HG03196 (cell line): ENCODE results near the gene RAB10.
"Not testable (repeated sequence)": the region's sequence is repeated elsewhere in the genome, so short reads cannot be mapped to it uniquely, and the experiment has no call there.

Source experiments
- ATAC-seq: cut with Tn5 transposase; IDR thresholded peaks from one replicate; pipeline ENCODE4 v1.9.1; 2021; ENCODE audit not compliant: unreplicated experiment

The RAB10 gene

DNA sequence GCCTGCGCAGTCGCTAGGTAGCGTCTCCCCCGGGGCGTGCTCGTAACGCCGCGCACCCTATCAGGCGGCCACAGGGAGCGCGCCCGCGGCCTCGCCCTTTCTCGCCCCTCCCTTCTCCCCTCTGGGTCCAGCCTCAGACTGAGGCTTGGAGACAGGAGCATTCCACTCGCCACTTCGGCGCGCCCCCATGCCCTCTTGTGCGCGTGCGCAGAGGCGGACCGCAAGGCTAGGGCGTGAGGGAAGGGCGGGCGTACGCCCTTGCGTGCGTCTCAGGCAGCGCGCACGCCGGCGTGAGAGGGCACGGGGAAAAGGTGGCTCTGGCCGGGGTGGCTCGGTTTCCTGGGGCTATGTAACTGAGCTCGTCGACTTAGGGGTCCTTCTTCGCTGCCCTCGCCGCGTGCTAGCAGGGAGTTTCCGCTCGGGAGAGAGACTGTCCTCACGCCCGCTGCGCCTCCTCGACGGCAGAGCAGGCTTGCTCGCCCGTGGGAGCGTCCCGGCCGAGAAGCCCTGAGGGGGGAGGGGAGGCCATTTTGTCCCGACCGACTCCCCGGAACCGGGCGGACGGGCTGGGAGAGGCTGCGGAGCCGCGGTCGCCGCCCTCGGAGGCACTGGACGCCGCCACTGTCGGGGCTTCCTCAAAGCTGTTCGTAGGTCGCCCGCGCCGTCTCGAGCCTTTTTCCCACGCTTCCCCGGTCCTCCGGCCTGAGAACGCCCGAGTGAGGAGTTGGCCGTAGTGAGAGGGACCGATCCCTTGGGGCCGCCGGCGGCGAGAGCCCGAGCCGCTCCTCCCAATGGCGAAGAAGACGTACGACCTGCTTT, at the start of gene RAB10:
Gene RAB10, plus strand, starts transcription at position 267 of the 819 bp plus-strand sequence. Its CDS starts 525 bp downstream, at position 792.
- peak; percentile 86 for ATAC-seq

DNA sequence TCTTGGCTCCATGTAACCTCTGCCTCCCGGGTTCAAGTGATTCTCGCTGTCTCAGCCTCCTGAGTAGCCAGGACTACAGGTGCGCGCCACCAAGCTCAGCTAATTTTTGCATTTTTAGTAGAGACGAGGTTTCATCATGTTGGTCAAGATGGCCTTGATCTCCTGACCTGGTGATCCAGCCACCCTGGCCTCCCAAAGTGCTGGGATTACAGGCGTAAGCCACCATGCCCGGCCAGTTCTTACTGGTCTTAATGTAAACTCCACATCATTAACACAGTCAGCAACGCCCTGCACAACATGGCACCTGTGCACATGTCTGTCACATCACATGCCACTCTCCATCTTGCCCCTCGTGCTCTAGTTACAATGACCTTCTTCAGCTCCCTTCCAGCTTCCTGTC, 45.8 kb upstream of the RAB10 start:
- ATAC-seq = no peak

DNA sequence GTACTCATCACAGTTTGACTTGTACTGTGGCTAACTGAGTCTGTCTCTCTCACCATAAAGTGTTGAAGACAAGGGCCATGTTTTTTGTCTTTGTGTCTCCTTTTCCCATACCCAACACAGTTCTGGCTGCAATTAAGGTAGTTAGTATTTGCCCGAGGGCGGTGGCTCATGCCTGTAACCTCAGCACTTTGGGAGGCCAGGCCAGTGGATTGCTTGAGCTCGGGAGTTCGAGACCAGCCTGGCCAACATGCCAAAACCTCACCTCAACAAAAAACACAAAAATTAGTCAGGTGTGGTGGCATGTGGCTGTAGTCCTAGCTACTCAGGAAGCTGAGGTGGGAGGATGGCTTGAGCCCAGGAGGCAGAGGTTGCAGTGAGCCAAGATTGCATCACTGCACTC, 44.7 kb upstream of the RAB10 start:
- ATAC-seq = no peak

DNA sequence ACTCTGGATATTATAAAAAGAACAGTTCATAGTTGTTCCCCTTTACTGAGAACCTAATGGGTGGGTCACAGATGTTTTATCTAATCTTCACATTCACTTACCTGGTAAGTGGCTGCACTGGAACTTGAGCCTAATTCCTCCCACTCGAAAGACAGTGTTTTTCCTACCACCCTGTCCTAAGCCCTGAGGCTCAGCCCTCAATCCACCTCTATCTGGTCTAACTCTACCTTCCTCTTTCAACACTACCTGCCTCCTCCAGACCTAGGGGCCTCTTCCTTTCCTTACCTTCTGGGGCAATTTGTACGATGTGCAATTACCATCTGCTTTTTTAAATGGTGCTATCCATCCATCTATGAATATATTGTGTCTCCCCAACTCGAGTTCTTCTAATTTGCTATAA, 41.9 kb upstream of the RAB10 start:
- no peak for ATAC-seq

DNA sequence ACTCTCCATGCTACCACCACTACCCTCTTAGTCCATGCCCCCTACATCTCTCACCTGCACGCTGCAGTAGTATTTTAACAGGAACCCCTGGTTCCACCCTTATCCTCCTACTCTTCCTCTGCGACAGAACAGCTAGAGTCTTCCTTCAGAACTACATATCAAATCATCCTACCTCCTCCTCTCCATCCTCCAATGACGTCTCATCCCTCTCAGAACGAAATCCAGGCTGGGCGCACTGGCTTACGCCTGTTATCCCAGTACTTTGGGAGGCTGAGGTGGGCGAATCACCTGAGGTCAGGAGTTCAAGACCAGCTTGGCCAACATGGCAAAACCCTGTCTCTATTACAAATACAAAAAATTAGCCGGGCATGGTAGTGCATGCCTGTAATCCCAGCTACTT, 41.3 kb upstream of the RAB10 start:
- ATAC-seq = no peak

DNA sequence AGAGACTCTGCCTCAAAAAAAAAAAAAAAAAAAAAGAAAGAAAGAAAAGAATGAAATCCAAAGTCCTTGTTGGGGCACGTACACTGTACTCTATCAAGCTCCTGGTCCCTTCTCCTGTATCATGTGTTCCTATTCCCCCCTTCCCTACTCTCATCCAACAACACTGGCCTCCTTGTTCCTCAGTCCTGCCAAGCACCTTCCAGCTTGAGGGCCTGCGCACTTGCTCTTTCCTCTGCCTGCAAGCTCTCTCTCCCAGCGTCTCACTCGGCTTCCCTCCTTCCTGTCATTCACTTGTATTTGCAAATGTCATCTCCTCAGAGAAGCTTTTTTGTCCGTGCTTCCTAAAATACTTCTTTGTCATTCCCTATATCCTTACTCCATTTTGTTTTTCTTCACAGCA, 40.8 kb upstream of the RAB10 start:
- ATAC-seq = no peak

DNA sequence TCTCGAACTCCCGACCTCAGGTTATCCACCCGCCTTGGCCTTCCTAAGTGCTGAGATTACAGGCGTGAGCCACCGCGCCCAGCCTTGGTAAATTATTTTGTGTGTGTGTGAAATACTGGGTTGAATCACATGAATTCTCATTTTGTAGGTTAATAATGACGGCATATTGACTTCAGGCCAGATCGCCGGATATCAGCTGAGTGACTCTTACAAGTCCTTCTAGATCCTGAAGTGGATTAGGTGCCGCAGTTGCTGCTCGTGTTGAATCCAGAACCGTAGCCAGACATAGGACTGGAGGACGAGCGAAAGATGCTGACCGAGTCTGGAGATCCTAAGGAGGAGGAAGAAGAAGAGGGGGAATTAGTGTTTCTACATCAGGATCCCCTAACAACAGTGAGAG, 39.4 kb upstream of the RAB10 start:
- no peak for ATAC-seq

DNA sequence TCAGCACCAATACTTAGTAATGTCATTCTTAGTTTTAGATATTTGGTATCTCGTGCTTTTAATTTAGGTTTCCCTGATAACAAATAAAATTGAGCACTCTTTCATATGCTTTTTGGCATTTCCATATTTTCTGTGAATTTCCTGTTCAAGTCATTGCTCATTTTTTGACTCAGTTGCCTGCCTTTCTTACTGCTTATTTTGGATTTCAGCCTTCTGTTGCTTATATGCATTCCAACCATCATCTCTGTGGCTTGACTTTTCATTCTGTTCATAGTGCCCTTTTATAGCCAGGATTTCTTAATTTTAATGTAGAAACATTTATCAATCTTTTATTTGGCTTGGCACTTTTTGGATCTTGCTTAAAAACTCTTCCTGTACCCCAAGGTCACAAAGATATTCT, 37.0 kb upstream of the RAB10 start:
- ATAC-seq = no peak

DNA sequence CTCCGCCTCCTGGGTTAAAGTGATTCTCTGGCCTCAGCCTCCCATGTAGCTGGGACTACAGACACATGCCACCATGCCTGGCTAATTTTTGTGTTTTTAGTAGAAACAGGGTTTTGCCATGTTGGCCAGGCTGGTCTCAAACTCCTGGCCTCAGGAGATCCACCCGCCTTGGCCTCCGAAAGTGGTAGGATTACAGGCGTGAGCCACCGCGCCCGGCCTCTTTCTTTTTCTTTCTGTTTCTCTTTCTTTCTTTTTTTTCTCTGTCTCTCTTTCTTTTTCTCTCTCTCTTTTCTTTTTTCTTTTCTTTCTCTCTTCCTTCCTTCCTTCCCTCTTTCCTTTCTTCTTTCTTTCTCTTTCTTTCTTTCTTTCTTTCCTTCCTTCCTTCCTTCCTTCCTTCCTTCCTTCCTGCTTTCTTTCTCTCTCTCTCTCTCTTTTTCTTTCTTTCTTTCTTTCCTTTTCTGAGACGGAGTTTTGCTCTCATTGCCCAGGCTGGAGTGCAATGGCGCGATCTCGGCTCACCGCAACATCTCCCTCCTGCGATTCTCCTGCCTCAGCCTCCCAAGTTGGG, 35.0 kb upstream of the RAB10 start:
- not testable (repeated sequence) for ATAC-seq

DNA sequence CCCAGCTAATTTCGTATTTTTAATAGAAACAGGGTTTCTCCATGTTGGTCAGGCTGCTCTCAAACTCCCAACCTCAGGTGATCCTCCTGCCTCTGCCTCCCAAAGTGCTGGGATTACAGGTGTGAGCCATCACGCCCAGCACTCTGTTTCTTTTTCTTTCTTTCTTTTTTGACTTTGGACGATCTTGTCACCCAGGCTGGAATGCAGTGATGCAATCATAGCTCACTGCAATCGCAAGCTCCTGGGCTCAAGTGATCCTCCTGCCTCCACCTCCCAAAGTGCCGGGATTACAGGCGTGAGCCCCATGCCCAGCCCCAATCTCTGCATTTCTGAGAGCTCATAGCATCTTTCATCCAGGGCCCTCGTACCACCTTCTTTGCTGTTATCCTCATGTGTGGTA, 34.5 kb upstream of the RAB10 start:
- ATAC-seq = not testable (repeated sequence)

DNA sequence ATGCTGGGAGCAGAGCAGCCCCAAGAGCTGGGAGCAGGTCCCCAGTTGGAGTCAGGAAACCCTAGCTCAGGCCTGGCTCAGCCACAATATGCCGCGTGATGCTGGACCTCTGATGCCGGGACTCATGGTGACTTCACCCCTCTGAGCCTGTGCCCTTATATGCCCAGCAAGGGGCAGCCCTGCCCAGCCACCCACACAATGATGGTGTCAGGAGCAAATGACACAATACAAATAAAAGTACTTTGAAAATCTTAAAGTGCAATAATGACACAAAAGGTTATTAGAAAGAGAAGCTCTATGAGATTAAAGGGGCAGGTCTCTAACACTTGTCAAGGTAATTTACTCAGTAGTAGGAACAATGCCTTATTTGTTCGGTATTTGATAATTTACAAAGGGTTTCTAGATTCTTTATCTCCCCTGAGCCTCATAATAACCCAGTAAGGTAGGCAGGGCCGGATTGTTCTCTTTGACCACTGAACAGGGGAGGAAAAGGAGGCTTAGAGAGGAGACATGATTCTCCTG, 33.3 kb upstream of the RAB10 start:
- ATAC-seq = no peak

DNA sequence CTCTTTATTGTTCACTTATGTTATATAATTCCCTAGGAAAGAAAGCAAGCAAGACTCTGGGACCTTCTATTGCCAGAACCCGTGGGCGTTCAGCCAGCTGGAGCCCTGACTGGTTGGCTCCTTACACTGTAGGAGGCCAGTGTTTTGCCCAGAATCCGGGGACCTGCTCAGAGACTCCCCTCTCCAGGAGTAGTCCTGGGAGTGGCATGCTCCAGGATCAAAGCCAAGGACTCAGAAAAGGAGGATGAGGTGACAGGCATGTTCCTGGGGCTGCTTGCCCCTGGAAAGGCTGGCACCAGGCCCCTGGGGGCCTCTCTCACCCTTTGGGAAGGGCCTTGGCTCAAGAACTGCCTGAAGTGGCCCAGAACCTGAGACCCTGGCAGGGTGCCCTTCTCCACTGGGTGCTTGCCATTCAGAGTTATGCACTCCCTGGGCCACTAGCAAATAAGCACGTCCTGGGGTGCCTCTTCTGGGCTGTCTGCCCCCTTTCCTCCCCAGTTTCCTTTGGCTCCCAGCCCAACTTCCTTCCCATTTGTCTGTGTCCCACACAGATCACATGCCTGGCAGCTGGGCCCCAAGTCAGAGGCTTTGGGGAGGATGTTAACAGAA, 32.0 kb upstream of the RAB10 start:
- ATAC-seq = no peak

DNA sequence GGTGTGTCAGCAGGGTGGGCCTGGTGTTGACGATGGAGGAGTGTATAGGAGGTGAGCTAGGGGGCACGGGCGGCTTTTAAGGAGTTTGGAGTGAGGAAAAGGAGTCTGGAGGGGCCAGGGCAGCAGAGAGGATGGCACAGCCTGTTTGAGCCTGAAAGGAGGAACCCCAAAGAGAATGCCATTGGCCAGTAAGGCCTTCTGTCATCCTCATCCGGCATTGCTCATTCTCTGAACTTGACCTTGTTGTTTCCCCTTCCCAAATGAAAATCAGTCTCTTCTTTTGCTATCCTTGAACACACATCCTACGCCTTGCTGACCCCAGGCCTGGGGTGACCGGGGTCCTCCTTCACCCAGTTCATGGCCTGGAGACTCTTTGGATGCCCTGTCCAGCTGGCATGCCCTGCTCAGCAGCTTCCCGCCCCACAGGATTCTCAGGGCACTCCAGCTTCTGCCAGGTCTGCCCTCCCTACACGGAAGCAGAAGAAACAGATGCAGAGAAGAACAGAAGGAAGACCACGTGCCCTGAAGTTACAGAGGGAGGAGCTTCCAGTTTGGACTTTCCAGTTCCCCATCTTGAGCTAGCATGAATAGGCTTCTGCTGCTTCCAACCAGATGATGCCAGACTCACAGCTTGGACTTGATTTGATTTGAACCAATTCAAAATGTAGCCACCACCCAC, 31.1 kb upstream of the RAB10 start:
- no peak for ATAC-seq

DNA sequence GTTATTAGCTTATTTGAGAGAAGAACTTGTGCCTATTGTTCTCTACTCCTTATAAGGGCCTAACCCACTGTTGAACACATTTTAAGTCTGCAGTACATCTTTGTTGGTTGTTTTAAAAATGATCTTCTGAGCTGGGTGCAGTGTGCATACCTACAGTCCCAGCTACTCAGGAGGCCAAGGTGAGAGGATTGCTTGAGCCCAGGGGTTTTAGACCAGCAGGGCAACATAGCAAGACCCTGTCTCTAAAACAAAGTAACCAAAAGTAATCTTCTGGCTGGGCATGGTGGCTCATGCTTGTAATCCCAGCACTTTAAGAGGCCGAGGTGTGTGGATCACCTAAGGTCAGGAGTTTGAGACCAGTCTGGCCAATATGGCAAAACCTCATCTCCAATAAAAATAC, 25.8 kb upstream of the RAB10 start:
- no peak for ATAC-seq

DNA sequence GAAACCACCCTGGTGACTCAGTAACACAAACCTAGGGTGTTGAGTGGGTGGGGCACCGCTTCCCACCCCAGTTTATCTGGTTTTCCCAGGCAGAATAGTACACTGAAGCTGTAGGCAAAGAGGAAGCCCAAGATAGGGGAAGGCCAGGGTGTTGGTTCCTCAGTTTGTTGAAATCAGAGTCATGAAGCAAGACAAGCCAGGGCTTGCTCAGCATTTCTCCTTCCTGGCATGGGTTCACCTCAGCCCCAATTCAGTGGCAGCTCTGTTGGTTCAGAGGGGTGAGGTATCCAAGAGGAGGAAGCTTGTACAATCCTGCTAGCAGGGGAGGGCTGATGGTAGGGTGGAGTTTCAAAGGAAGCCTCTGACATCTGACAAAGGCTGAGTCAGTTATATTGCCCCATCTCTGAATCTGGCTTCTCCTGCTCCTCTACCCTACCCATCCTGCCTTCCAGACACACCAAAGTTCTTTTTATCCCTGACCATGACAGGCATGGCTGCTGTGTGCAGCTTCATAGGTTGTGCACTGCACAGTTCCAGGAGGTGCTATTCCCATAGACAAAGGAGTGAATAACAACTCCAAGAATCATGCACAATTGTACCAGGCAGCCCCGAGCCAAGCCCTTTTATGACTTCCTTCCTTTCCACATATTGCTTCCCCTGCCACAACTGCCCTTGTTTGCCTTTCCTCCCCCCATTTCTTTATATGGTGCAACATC, 24.9 kb upstream of the RAB10 start:
- no peak for ATAC-seq

DNA sequence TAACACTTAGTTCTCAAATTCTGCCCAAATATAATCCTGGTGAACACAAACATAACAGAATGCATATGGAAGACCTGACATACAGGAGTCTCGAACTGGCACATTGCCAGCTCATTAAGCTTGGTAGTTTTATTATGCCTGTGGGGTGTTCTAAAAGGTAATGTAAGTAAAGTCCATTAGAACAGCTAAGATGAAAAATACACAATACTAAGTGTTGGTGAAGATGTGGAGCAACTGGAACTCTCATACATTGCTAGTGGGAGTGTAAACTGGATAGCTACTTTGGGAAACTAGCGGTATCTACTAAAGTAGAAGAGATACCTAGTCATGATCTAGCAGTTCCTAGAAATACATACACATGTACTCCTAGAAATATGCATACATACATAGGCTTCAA, 24.3 kb upstream of the RAB10 start:
- ATAC-seq = no peak

DNA sequence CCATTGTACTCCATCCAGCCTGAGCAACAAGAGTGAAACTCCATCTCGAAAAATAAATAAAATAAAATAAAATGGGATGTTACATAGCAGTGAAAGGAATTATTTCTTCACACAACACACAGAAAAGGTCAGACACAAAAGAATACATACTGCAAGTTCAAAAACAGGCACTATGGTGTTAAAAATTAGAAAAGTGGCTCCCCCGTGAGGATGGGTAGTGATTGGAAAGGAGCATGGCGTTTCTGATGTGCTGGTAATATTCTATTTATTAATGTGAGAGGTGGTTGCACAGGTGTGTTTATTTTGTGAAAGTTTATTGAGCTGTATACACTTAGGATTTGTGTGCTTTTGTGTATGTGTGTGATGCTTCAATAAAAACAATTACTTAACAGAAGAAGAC, 22.9 kb upstream of the RAB10 start:
- ATAC-seq = no peak

DNA sequence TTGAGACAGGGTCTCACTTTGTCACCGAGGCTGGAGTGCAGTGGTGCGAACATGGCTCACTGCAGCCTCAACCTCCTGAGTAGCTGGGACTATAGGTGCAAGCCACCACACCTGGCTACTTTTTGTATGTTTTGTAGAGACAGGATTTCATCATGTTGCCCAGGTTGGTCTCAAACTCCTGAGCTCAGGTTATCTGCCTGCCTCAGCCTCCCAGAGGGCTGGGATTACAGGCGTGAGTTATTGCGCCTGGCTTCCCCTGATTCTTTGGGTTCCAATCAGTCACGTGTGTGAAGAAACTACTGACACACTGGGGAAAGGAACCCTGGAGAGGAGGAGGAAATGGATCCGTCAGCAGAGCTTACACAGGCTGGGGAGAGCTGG, 22.3 kb upstream of the RAB10 start:
- no peak for ATAC-seq

DNA sequence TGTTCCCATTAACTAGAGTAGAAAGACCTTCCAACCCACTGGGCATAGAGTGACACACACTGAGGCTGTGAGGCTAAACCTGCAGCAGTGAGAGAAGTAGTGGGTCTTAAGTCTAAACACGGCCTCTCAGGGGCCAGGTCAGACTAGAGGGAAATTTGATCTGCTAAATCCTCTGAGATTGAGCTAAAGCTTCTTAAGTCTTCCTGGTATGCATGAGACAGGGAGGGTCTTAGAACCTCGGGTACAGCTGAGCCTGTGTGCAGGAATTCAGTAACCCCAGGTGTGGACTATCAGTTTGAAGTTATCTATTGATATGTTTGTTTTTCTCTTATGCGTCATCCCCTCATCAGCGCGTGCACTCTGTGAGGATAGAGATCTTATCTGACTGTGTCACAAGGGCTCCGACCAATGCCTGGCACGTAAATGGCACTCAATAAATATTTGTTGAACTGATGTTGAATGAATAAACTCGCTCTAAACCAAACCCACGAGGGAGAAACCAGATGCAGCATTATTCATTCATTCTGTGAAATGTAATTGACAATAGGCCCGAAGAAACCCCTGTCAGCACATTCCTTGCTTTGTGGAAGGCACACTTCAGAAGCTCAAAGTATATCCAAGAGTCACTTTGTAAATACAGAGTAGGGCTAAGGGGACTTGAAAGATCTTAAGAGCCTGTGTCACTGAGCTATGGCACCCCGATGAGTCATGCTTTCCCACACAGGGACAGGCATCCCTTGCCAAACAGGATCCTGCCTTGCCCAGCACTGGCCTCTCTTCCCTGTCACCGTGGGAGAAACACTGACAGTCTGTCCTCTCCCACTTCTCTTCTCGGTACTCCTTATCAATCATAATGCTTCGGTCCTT, 21.7 kb upstream of the RAB10 start:
- no peak for ATAC-seq

DNA sequence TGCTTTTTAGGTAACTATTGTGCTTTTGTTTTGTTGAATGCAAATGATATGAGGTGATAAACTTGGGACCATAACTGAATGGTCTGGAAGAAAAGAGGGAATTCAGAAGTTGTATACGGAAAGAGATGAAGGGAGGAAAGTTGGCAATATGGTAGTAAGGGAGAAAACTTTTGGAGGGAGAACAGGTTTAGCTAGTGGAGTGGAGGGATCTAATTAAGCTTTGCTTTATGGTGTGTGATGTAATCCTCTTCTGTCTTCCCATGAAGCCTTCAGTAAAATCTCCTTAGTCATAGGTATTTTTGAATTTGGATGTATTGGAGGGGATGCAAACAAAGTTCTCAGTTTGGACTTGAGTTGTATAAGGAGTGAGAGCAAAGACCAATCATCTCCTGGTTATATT, 20.2 kb upstream of the RAB10 start:
- ATAC-seq = no peak
